GM21717 (cell line): ENCODE measurements around the gene IZUMO3.
"Not testable (repeated sequence)": the region's sequence is repeated elsewhere in the genome, so short reads cannot be mapped to it uniquely, and the experiment has no call there.

Experiments used
- ATAC-seq: cut with Tn5 transposase; IDR thresholded peaks from one replicate; pipeline ENCODE4 v1.9.1; 2021; ENCODE audit warnings: mild to moderate bottlenecking, moderate library complexity; ENCODE audit not compliant: unreplicated experiment

Gene IZUMO3

GRCh38 chr9:24545847-24546522 lies at the start of gene IZUMO3:
TSS of gene IZUMO3 (minus strand) at chr9:24545897. CDS start at chr9:24545649, 248 bp downstream.
- ATAC-seq, result no peak

GRCh38 chr9:24594234-24594850 lies 48.6 kb upstream of the IZUMO3 start:
- no peak for ATAC-seq

GRCh38 chr9:24590432-24590831 lies 44.7 kb upstream of the IZUMO3 start:
- ATAC-seq, result no peak

- ATAC-seq, result no peak
Observed at GRCh38 chr9:24587883-24588282, 42.2 kb upstream of the IZUMO3 start.

GRCh38 chr9:24582146-24583126 lies 36.7 kb upstream of the IZUMO3 start:
- ATAC-seq, result no peak

GRCh38 chr9:24580005-24580404 lies 34.3 kb upstream of the IZUMO3 start:
- not testable (repeated sequence) for ATAC-seq

GRCh38 chr9:24572406-24572805 lies 26.7 kb upstream of the IZUMO3 start:
- no peak for ATAC-seq

- ATAC-seq, result no peak
Observed at GRCh38 chr9:24561957-24562356, 16.3 kb upstream of the IZUMO3 start.

GRCh38 chr9:24553183-24553552 lies 7.5 kb upstream of the IZUMO3 start:
- no peak for ATAC-seq

- no peak for ATAC-seq
Observed at GRCh38 chr9:24552526-24553182, 7.0 kb upstream of the IZUMO3 start.

GRCh38 chr9:24545285-24545684 lies 412 bp downstream of the IZUMO3 start:
- no peak for ATAC-seq

GRCh38 chr9:24518545-24518944 lies 27.2 kb downstream of the IZUMO3 start:
- no peak for ATAC-seq

- no peak for ATAC-seq
Observed at GRCh38 chr9:24516463-24516862, 29.2 kb downstream of the IZUMO3 start.

GRCh38 chr9:24509850-24510249 lies 35.8 kb downstream of the IZUMO3 start:
- ATAC-seq, result no peak

- ATAC-seq, result no peak
Observed at GRCh38 chr9:24504521-24504920, 41.2 kb downstream of the IZUMO3 start.

- no peak for ATAC-seq
Observed at GRCh38 chr9:24502206-24502937, 43.3 kb downstream of the IZUMO3 start.

GRCh38 chr9:24500761-24501160 lies 44.9 kb downstream of the IZUMO3 start:
- no peak for ATAC-seq

GRCh38 chr9:24498632-24499031 lies 47.1 kb downstream of the IZUMO3 start:
- no peak for ATAC-seq

- ATAC-seq, result no peak
Observed at GRCh38 chr9:24497671-24498070, 48.0 kb downstream of the IZUMO3 start.
